Measurements from ENCODE around the gene NEUROG1. TPM values are rescaled to one million over a fixed set of nuclear protein-coding genes. Genes with fewer than 3 reads are reported as not detected.

Gene NEUROG1
- total and polyA plus RNA-seq, 7 donors = not detected

DNA sequence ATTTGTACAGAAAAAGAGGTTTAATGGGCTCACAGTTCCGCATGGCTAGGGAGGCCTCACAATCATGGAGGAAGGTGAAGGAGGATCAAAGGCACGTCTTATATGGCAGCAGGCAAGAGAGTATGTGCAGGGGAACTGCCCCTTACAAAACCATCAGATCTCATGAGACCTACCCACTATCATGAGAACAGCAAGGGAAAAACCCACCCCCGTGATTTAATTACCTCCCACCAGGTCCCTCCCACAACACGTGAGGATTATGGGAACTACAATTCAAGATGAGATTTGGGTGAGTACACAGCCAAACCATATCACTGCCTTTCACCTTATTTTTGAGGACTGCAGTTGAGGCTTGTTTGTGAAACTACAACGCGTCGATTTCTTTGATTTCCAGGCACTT is 20.9 kb upstream of the NEUROG1 start:
- no peak for DNase-seq
- H3K27me3 ChIP-seq (ENCODE audit: insufficient read depth in 3 of 3, low read length in 2 of 3) = peaks cover 0 to 24% (median 7%) of the 10 kb centered on the region in 3 donors
- H3K27ac ChIP-seq = no peak overlapping the region
- ATAC-seq = no peak
- TF ChIP-seq, protein P1, sequence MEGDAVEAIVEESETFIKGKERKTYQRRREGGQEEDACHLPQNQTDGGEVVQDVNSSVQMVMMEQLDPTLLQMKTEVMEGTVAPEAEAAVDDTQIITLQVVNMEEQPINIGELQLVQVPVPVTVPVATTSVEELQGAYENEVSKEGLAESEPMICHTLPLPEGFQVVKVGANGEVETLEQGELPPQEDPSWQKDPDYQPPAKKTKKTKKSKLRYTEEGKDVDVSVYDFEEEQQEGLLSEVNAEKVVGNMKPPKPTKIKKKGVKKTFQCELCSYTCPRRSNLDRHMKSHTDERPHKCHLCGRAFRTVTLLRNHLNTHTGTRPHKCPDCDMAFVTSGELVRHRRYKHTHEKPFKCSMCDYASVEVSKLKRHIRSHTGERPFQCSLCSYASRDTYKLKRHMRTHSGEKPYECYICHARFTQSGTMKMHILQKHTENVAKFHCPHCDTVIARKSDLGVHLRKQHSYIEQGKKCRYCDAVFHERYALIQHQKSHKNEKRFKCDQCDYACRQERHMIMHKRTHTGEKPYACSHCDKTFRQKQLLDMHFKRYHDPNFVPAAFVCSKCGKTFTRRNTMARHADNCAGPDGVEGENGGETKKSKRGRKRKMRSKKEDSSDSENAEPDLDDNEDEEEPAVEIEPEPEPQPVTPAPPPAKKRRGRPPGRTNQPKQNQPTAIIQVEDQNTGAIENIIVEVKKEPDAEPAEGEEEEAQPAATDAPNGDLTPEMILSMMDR (IDR thresholded peaks at IDR 0.05) = no peak
- H3K4me1 ChIP-seq = no peaks in the 10 kb centered on the region
- intact Hi-C loops (cut with DNase I) = no loop called here
- no peak overlapping the region for H3K4me3 ChIP-seq
- WGBS, 3 donors = 69 to 73% (median 70%) methylated on average over 7 of the region's 7 CpGs
- no peaks in the 10 kb centered on the region for H3K36me3 ChIP-seq (ENCODE audit: insufficient read depth in 1 of 2, low read depth in 1 of 2)
- H3K9me3 ChIP-seq = no peaks in the 10 kb centered on the region

GRCh38 chr5:135555530-135555929 is 19.8 kb upstream of the NEUROG1 start:
- intact Hi-C loops (cut with DNase I) = no loop called here
- DNase-seq = no peak
- Histone ChIP-seq H3K27ac (no peak overlapping the region), H3K4me1 (no peaks in the 10 kb centered on the region), H3K36me3 (ENCODE audit: insufficient read depth in 1 of 2, low read depth in 1 of 2) (no peaks in the 10 kb centered on the region), H3K9me3 (no peaks in the 10 kb centered on the region), H3K27me3 (ENCODE audit: insufficient read depth in 3 of 3, low read length in 2 of 3) (peaks cover 0 to 24% (median 7%) of the 10 kb centered on the region in 3 donors), H3K4me3 (no peak overlapping the region)
- no peak for ATAC-seq
- TF ChIP-seq, protein P1 (IDR thresholded peaks at IDR 0.05) = no peak
- 85 to 89% (median 86%) methylated on average over 2 of the region's 2 CpGs for WGBS, 3 donors

GRCh38 chr5:135553688-135554462 is 18.1 kb upstream of the NEUROG1 start:
- peaks cover 0 to 19% (median 7%) of the 10 kb centered on the region in 3 donors for H3K27me3 ChIP-seq (ENCODE audit: insufficient read depth in 3 of 3, low read length in 2 of 3)
- no peaks in the 10 kb centered on the region for H3K9me3 ChIP-seq
- ATAC-seq (no peak), DNase-seq (no peak)
- H3K36me3 ChIP-seq (ENCODE audit: insufficient read depth in 1 of 2, low read depth in 1 of 2) = no peaks in the 10 kb centered on the region
- H3K27ac ChIP-seq = no peak overlapping the region
- TF ChIP-seq, protein P1 (IDR thresholded peaks at IDR 0.05) = peak; percentile 6
- H3K4me1 ChIP-seq = no peaks in the 10 kb centered on the region
- no peak overlapping the region for H3K4me3 ChIP-seq
- intact Hi-C loops (cut with DNase I) = loop anchor here in 1 of 2 donors (2.0 kb wide), 1 partner anchor 87 kb away; no protein-coding TSS in a partner anchor
- WGBS, 3 donors = 22 to 25% (median 22%) methylated on average over 8 of the region's 8 CpGs

DNA sequence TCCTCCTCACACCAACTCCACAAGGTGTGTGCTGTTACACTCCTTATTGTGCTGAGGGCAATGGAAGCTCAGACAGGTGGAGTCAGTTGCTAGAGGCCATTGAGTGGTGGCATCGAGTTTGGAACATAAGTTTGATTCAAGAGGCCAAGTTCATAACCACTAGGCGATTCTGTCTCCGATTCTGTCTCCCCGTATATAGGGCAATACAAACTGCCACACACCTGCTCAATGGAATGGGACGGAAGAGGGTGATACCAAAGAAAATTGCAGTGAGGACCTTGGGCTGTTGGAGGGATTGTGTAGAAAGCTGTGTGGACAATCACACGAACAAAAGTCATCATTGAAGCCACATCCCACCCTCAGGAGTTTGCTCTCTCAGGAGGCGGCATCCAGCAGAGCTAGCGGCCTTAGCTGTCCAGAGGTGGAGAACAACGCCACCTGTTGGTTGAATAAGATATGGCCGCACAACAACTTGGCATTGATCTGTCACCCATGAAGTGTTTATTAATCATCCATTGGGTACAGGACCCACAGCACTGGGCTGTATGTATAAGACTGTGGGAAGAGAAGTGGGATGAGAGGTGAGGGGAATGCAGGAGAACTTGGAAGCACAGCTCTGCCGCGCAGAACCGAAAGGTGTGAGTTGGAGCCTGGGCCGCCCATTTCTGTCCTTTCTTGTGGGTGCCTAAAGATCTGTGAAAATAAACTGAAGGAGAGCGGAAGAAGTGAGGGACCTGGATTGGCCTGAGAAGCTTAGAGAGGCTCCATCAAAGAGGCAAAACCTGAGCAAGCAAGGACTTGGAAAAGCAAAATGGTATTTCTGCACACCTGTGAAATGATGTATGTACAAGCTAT is 16.1 kb upstream of the NEUROG1 start:
- H3K4me3 ChIP-seq = no peak overlapping the region

More for the DNA sequence above, 16.1 kb upstream of the NEUROG1 start:
- Histone ChIP-seq H3K9me3 (no peaks in the 10 kb centered on the region), H3K4me1 (no peaks in the 10 kb centered on the region), H3K36me3 (ENCODE audit: insufficient read depth in 1 of 2, low read depth in 1 of 2) (no peaks in the 10 kb centered on the region), H3K27ac (no peak overlapping the region), H3K27me3 (ENCODE audit: insufficient read depth in 3 of 3, low read length in 2 of 3) (peaks cover 0 to 18% (median 5%) of the 10 kb centered on the region in 3 donors)
- ATAC-seq (peak; percentile 81 to 94 (median 86)), DNase-seq (peak; percentile 58 to 75)
- TF ChIP-seq, protein P1 (IDR thresholded peaks at IDR 0.05) = peak; percentile 92
- intact Hi-C loops (cut with DNase I) = loop anchor here (1.0 to 2.0 kb wide), 2 partner anchors 85 to 86 kb away; no protein-coding TSS in a partner anchor
- 36 to 39% (median 37%) methylated on average over 15 of the region's 15 CpGs for WGBS, 3 donors

Measured in psoas muscle (tissue), 8 donors.